ENCODE data around the gene DIS3L. TPM values are rescaled to one million over a fixed set of nuclear protein-coding genes. Genes with fewer than 3 reads are reported as not detected.
"Not testable (repeated sequence)": the region's sequence is repeated elsewhere in the genome, so short reads cannot be mapped to it uniquely, and the experiment has no call there.

The DIS3L gene
- total RNA-seq, 1 donor from 2014 or later = 12.4 TPM

GRCh38 chr15:66296186-66296585 lies 2.8 kb downstream of the DIS3L start:
- no peak for DNase-seq (ENCODE audit: low read depth)
- no peaks in the 10 kb centered on the region for H3K36me3 ChIP-seq (ENCODE audit: control insufficient read depth, insufficient read depth, low read length)
- no peaks in the 10 kb centered on the region for H3K27me3 ChIP-seq (ENCODE audit: control insufficient read depth, insufficient read depth, low read length)
- TF ChIP-seq, protein P1, sequence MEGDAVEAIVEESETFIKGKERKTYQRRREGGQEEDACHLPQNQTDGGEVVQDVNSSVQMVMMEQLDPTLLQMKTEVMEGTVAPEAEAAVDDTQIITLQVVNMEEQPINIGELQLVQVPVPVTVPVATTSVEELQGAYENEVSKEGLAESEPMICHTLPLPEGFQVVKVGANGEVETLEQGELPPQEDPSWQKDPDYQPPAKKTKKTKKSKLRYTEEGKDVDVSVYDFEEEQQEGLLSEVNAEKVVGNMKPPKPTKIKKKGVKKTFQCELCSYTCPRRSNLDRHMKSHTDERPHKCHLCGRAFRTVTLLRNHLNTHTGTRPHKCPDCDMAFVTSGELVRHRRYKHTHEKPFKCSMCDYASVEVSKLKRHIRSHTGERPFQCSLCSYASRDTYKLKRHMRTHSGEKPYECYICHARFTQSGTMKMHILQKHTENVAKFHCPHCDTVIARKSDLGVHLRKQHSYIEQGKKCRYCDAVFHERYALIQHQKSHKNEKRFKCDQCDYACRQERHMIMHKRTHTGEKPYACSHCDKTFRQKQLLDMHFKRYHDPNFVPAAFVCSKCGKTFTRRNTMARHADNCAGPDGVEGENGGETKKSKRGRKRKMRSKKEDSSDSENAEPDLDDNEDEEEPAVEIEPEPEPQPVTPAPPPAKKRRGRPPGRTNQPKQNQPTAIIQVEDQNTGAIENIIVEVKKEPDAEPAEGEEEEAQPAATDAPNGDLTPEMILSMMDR (IDR thresholded peaks at IDR 0.05; ENCODE audit: insufficient read depth, low read length, poor library complexity, severe bottlenecking) = no peak
- no peak overlapping the region for H3K4me3 ChIP-seq (ENCODE audit: low read depth, low read length)

DNA sequence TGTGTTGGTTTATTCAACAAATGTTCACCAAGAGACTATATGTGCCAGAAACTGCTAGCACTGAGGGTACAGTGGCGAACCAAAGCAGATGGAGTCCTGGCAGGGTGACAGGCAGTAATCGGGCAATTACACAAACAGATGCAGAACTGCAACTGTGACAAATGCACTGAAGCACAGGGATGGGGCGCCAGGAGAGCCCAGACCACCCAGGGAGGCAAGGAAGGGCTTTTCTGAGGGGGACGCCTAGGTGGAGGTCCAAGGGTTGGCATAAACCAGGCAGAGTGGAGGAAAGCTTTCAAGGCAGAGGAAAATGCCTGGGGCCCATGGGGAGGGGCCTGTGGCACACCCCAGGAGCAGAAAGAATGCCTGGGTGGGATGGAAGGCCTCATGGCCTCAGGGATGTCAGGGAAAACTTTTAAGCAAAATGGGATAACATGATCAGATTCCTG lies 5.5 kb downstream of the DIS3L start:
- H3K4me3 ChIP-seq (ENCODE audit: low read depth, low read length) = no peak overlapping the region
- H3K27me3 ChIP-seq (ENCODE audit: control insufficient read depth, insufficient read depth, low read length) = no peaks in the 10 kb centered on the region
- no peaks in the 10 kb centered on the region for H3K36me3 ChIP-seq (ENCODE audit: control insufficient read depth, insufficient read depth, low read length)
- TF ChIP-seq, protein P1 (IDR thresholded peaks at IDR 0.05; ENCODE audit: insufficient read depth, low read length, poor library complexity, severe bottlenecking) = no peak
- DNase-seq (ENCODE audit: low read depth) = no peak

DNA sequence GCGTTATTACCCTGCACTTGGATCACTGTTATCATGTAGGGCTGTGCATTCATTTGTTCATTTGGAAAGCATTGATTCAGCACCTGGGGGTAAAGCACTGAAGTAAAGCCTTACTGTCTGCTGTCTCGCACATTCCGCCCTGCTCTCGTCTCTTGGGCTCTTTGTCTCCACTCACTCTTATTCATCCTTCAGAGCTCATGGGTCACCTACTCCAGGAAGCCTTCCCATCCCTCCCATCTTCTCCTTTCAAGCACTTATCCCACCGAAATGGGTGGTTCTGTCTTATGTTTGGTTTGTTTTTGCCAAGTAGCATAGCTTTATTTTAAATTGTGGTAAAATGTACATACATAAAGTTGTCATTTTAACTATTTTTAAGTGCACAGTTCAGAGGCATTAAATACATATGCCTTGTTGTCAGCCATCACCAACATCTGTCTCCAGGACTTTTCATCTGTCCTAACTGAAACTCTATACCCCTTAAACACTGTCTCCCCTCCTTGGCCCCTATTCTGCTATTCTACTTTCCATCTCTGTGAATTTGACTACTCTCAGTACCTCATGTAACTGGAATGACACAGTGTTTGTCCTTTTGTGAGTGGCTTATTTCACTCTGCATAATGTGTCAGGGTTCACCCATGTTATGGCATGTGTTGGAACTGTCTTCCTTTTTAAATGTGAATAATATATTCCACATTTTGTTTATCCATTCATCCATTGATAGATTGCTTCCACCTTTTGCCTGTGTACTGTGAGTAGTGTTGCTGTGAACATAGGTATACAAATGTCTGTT lies 9.3 kb downstream of the DIS3L start:
- TF ChIP-seq, protein P1 (IDR thresholded peaks at IDR 0.05; ENCODE audit: insufficient read depth, low read length, poor library complexity, severe bottlenecking) = no peak

GRCh38 chr15:66304425-66304824 lies 11.1 kb downstream of the DIS3L start:
- not testable (repeated sequence) for H3K36me3 ChIP-seq (ENCODE audit: control insufficient read depth, insufficient read depth, low read length); DNase-seq (ENCODE audit: low read depth); H3K27me3 ChIP-seq (ENCODE audit: control insufficient read depth, insufficient read depth, low read length); H3K4me3 ChIP-seq (ENCODE audit: low read depth, low read length)

More for the DNA sequence above, 9.3 kb downstream of the DIS3L start:
- Histone ChIP-seq H3K36me3 (ENCODE audit: control insufficient read depth, insufficient read depth, low read length) (no peaks in the 10 kb centered on the region), H3K27me3 (ENCODE audit: control insufficient read depth, insufficient read depth, low read length) (no peaks in the 10 kb centered on the region), H3K4me3 (ENCODE audit: low read depth, low read length) (no peak overlapping the region)
- no peak for DNase-seq (ENCODE audit: low read depth)

GRCh38 chr15:66306381-66306780 lies 13.0 kb downstream of the DIS3L start:
- Histone ChIP-seq H3K36me3 (ENCODE audit: control insufficient read depth, insufficient read depth, low read length) (no peaks in the 10 kb centered on the region), H3K4me3 (ENCODE audit: low read depth, low read length) (no peak overlapping the region), H3K27me3 (ENCODE audit: control insufficient read depth, insufficient read depth, low read length) (no peaks in the 10 kb centered on the region)
- TF ChIP-seq, protein P1 (IDR thresholded peaks at IDR 0.05; ENCODE audit: insufficient read depth, low read length, poor library complexity, severe bottlenecking) = no peak
- no peak for DNase-seq (ENCODE audit: low read depth)

DNA sequence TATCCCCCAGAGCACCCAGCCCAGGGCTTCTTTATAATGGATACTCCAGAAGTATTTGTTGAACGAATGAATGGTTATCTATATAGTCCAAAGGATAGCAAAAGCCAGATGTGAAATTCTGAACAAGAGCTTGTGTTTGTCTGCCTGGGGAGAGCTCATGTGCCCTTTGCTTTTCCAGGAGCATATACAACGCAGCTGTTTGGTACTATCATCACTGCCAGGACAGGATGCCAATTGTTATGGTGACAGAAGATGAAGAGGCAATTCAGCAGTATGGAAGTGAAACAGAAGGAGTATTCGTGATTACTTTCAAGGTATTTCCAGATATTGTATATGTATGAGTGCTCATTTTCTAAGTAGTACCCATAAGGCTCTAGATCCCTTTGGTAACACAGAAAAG lies 15.2 kb downstream of the DIS3L start:
- no peak for DNase-seq (ENCODE audit: low read depth)
- H3K27me3 ChIP-seq (ENCODE audit: control insufficient read depth, insufficient read depth, low read length) = no peaks in the 10 kb centered on the region
- peaks cover 1% of the 10 kb centered on the region for H3K36me3 ChIP-seq (ENCODE audit: control insufficient read depth, insufficient read depth, low read length)
- TF ChIP-seq, protein P1 (IDR thresholded peaks at IDR 0.05; ENCODE audit: insufficient read depth, low read length, poor library complexity, severe bottlenecking) = no peak
- no peak overlapping the region for H3K4me3 ChIP-seq (ENCODE audit: low read depth, low read length)

All from kidney epithelial cell (primary cell).